DND-41 (cell line): ENCODE data around the gene CTNNA1.

Source experiments
- ATAC-seq: fragments of 200-7000 bp; cut with Tn5 transposase; 3 replicates; pipeline ENCODE4 v1.9.1; 2021; ENCODE audit warnings: low read depth; ENCODE audit not compliant: insufficient read depth
- DNase-seq: peaks from one replicate; pipeline ENCODE4 v3.0.0-alpha.2; 2020
- H2AFZ ChIP-seq: 2 replicates; pipeline ENCODE4 v1.6.0; 2012; ENCODE audit warnings: low read depth, low read length
- H3K27ac ChIP-seq: 2 replicates; pipeline ENCODE4 v1.5.1; 2012; ENCODE audit warnings: low read length, inconsistent platforms
- H3K27me3 ChIP-seq: fragments of 200-600 bp; sonication (generic); 2 replicates; pipeline ENCODE4 v1.6.0; 2012; ENCODE audit warnings: low read length, mild to moderate bottlenecking, inconsistent platforms; ENCODE audit not compliant: insufficient read depth, poor library complexity
- H3K36me3 ChIP-seq: 2 replicates; pipeline ENCODE4 v1.5.1; 2012; ENCODE audit warnings: low read length, inconsistent platforms; ENCODE audit not compliant: insufficient read depth
- H3K4me1 ChIP-seq: 2 replicates; pipeline ENCODE4 v1.5.1; 2012; ENCODE audit warnings: mild to moderate bottlenecking, low read length; ENCODE audit not compliant: insufficient read depth
- H3K4me2 ChIP-seq: 2 replicates; pipeline ENCODE4 v1.6.0; 2012; ENCODE audit warnings: mild to moderate bottlenecking, moderate library complexity, low read length, inconsistent platforms; ENCODE audit not compliant: insufficient read depth
- H3K4me3 ChIP-seq, 2 experiments: fragments of 200-600 bp in 1 of 2; shearing (Covaris generic) in 1 of 2; 2 replicates each; pipeline ENCODE4 v1.5.1; 2012 to 2016; ENCODE audit warnings: inconsistent platforms in 2 of 2, low read length in 2 of 2, mild to moderate bottlenecking in 2 of 2, low read depth in 1 of 2, moderate library complexity in 1 of 2
- H3K79me2 ChIP-seq: 2 replicates; pipeline ENCODE4 v1.6.0; 2012; ENCODE audit warnings: low read length, inconsistent platforms; ENCODE audit not compliant: insufficient read depth
- H3K9ac ChIP-seq: 2 replicates; pipeline ENCODE4 v1.6.0; 2012; ENCODE audit warnings: low read depth, mild to moderate bottlenecking, inconsistent platforms, low read length, moderate library complexity
- H3K9me3 ChIP-seq: 2 replicates; pipeline ENCODE4 v1.5.1; 2012; ENCODE audit warnings: low read length, moderate library complexity, mild to moderate bottlenecking, inconsistent platforms; ENCODE audit not compliant: insufficient read depth, severe bottlenecking
- H4K20me1 ChIP-seq: 2 replicates; pipeline ENCODE4 v1.6.0; 2012; ENCODE audit warnings: low read length; ENCODE audit not compliant: insufficient read depth
- EZH2 ChIP-seq: IDR thresholded peaks from 3 replicates; pipeline ENCODE4 v1.6.1; 2012; ENCODE audit warnings: borderline replicate concordance, low read depth, mild to moderate bottlenecking, moderate library complexity, low read length, inconsistent platforms; ENCODE audit not compliant: severe bottlenecking
- TF ChIP-seq, protein P1 (sequence below): IDR thresholded peaks from 2 replicates; pipeline ENCODE4 v1.5.1; 2012; ENCODE audit warnings: borderline replicate concordance, low read length, moderate library complexity, mild to moderate bottlenecking; ENCODE audit not compliant: poor library complexity, severe bottlenecking; ENCODE audit errors: extremely low read depth

The CTNNA1 gene

DNA sequence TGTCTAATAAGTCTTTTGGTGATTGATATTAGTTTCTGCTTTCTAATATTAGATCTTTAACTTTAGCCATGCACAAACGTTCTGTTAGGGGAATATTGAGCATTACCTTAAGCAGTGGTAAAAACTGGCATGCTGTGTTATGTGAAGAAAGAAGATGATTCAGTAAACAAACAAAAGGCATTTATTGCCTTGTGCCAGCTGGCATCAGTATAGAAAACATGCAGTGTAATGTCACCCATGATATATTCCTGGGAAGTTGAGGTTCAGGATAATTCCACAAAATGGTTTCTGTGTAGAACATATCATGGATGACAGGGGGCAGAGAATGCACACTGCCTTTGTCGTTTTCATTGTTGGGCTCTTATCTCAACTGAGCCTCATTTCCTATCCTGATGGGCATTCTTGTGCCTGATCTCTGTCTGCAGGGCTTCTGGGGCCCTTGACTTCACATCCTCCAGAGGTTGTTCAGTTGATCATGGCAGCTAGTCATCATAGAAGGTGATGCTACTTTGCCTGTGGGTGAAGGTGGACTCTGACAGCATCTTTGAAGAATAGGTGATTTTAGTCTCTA lies 97.7 kb downstream of the CTNNA1 start:
- Histone ChIP-seq H3K79me2 (no peaks in the 10 kb centered on the region), H3K4me3 (no peak overlapping the region), H3K4me2 (no peak overlapping the region), H3K27ac (no peak overlapping the region), H2AFZ (no peak overlapping the region), H3K4me1 (peaks cover 8% of the 10 kb centered on the region; the same call in 1 of the 2 replicates), H3K36me3 (no peaks in the 10 kb centered on the region), H3K9ac (no peak overlapping the region), H4K20me1 (no peaks in the 10 kb centered on the region), H3K27me3 (no peaks in the 10 kb centered on the region), H3K9me3 (no peaks in the 10 kb centered on the region)
- DNase-seq: no peak
- no peak for TF ChIP-seq EZH2
- TF ChIP-seq, protein P1, sequence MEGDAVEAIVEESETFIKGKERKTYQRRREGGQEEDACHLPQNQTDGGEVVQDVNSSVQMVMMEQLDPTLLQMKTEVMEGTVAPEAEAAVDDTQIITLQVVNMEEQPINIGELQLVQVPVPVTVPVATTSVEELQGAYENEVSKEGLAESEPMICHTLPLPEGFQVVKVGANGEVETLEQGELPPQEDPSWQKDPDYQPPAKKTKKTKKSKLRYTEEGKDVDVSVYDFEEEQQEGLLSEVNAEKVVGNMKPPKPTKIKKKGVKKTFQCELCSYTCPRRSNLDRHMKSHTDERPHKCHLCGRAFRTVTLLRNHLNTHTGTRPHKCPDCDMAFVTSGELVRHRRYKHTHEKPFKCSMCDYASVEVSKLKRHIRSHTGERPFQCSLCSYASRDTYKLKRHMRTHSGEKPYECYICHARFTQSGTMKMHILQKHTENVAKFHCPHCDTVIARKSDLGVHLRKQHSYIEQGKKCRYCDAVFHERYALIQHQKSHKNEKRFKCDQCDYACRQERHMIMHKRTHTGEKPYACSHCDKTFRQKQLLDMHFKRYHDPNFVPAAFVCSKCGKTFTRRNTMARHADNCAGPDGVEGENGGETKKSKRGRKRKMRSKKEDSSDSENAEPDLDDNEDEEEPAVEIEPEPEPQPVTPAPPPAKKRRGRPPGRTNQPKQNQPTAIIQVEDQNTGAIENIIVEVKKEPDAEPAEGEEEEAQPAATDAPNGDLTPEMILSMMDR: no peak
- ATAC-seq: no peak

DNA sequence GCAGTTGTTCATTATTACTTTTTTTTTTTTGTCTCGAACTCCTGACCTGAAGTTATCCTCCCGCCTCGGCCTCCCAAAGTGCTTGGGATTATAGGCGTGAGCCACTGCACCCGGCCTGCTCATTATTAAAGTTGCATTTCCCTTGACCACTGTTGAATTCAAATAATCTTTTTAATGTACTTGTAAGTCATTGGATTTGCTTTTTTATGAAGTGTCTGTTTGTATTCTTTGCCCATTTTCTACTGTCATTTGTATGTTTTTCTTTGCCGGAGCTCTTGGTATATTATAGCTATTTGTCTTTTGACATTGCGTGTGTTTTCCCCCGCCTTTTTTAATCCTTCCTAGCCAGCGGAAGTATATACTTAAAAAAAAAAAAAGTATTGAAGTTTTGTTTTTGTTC lies 99.9 kb downstream of the CTNNA1 start:
- Histone ChIP-seq H3K27me3 (no peaks in the 10 kb centered on the region), H2AFZ (no peak overlapping the region), H3K4me2 (no peak overlapping the region), H3K4me3 (no peak overlapping the region), H3K9me3 (no peaks in the 10 kb centered on the region), H3K9ac (no peak overlapping the region), H3K79me2 (no peaks in the 10 kb centered on the region), H3K36me3 (no peaks in the 10 kb centered on the region), H3K4me1 (peaks cover 8% of the 10 kb centered on the region; the same call in 1 of the 2 replicates), H4K20me1 (no peaks in the 10 kb centered on the region), H3K27ac (no peak overlapping the region)
- TF ChIP-seq, protein P1: no peak
- no peak for TF ChIP-seq EZH2
- DNase-seq (no peak), ATAC-seq (no peak)

DNA sequence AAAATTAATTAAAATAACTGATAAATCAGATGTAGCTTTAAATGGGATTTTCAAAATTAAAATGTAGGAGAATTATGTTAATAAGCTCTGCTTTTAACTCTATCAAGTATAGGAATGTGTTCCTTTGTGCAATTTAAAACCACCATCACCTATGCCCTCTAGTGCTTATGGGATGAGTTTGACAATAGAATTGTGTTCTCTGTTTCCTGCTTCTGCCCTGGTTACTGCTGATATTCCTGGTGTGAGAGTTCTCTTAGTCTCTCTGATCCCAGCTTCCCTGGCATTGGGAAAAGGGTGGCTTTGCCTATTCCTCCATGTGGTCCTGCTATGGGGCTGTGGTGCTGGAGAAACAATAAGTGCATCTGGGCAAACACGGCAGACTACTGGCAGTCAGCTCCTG lies 113.8 kb downstream of the CTNNA1 start:
- DNase-seq: no peak

More for the DNA sequence above, 113.8 kb downstream of the CTNNA1 start:
- peaks cover 9% of the 10 kb centered on the region for H3K9me3 ChIP-seq
- H3K4me1 ChIP-seq: no peaks in the 10 kb centered on the region
- no peaks in the 10 kb centered on the region for H3K36me3 ChIP-seq
- H2AFZ ChIP-seq: no peak overlapping the region
- no peak overlapping the region for H3K9ac ChIP-seq
- H3K27me3 ChIP-seq: no peaks in the 10 kb centered on the region
- no peak for TF ChIP-seq EZH2
- TF ChIP-seq, protein P1: no peak
- H3K4me3 ChIP-seq: no peak overlapping the region
- no peaks in the 10 kb centered on the region for H4K20me1 ChIP-seq
- no peak for ATAC-seq
- H3K79me2 ChIP-seq: no peaks in the 10 kb centered on the region
- H3K4me2 ChIP-seq: no peak overlapping the region
- H3K27ac ChIP-seq: no peak overlapping the region
